BLaER1 (cell line): ENCODE results near the gene SDCCAG8.

Experiments used
- H3K27ac ChIP-seq: shearing (Covaris generic); formaldehyde crosslinking; 2 replicates; pipeline ENCODE4 v1.8.1; 2022
- H3K27me3 ChIP-seq: shearing (Covaris generic); formaldehyde crosslinking; 2 replicates; pipeline ENCODE4 v1.8.1; 2022
- H3K36me3 ChIP-seq: shearing (Covaris generic); formaldehyde crosslinking; 2 replicates; pipeline ENCODE4 v1.8.1; 2022
- H3K4me1 ChIP-seq: shearing (Covaris generic); formaldehyde crosslinking; 2 replicates; pipeline ENCODE4 v1.8.1; 2022
- H3K4me2 ChIP-seq: shearing (Covaris generic); formaldehyde crosslinking; 2 replicates; pipeline ENCODE4 v1.8.1; 2022
- H3K4me3 ChIP-seq: shearing (Covaris generic); formaldehyde crosslinking; 2 replicates; pipeline ENCODE4 v1.8.1; 2022
- H3K9ac ChIP-seq: shearing (Covaris generic); formaldehyde crosslinking; 2 replicates; pipeline ENCODE4 v1.8.1; 2022
- H3K9me3 ChIP-seq: shearing (Covaris generic); formaldehyde crosslinking; 2 replicates; pipeline ENCODE4 v1.8.1; 2022
- H4K20me1 ChIP-seq: shearing (Covaris generic); formaldehyde crosslinking; 2 replicates; pipeline ENCODE4 v1.8.1; 2022
- Cebpa-rat ChIP-seq: shearing (Covaris generic); IDR thresholded peaks from 2 replicates; pipeline ENCODE4 v1.8.1; 2022

Gene SDCCAG8

GRCh38 chr1:243471026-243471685, 215.3 kb downstream of the SDCCAG8 start:
- H3K4me2 ChIP-seq, result no peak overlapping the region
- no peaks in the 10 kb centered on the region for H3K36me3 ChIP-seq
- no peak for TF ChIP-seq Cebpa-rat
- H3K4me1 ChIP-seq, result peaks cover 25% of the 10 kb centered on the region
- no peaks in the 10 kb centered on the region for H4K20me1 ChIP-seq
- H3K27me3 ChIP-seq, result no peaks in the 10 kb centered on the region
- no peaks in the 10 kb centered on the region for H3K9me3 ChIP-seq
- no peak overlapping the region for H3K9ac ChIP-seq
- H3K27ac ChIP-seq, result no peak overlapping the region
- no peak overlapping the region for H3K4me3 ChIP-seq

GRCh38 chr1:243471754-243472745, 216.2 kb downstream of the SDCCAG8 start:
- Histone ChIP-seq H3K27me3 (no peaks in the 10 kb centered on the region), H3K4me1 (peaks cover 25% of the 10 kb centered on the region), H3K9ac (no peak overlapping the region), H4K20me1 (no peaks in the 10 kb centered on the region), H3K4me3 (no peak overlapping the region), H3K36me3 (no peaks in the 10 kb centered on the region), H3K4me2 (peak overlapping the region; percentile 1; the same call in 1 of the 2 replicates), H3K9me3 (no peaks in the 10 kb centered on the region), H3K27ac (no peak overlapping the region)
- TF ChIP-seq Cebpa-rat, result no peak

- TF ChIP-seq Cebpa-rat, result no peak
- Histone ChIP-seq H3K4me3 (peak overlapping the region; percentile 57), H3K9ac (peak overlapping the region; percentile 76), H3K36me3 (peaks cover 6% of the 10 kb centered on the region; the same call in 1 of the 2 replicates), H3K27me3 (no peaks in the 10 kb centered on the region), H3K4me2 (peak overlapping the region; percentile 82), H3K27ac (peak overlapping the region; percentile 67), H4K20me1 (no peaks in the 10 kb centered on the region), H3K4me1 (peaks cover 25% of the 10 kb centered on the region), H3K9me3 (no peaks in the 10 kb centered on the region)
These were observed 217.6 kb downstream of the SDCCAG8 start for GRCh38 chr1:243473227-243474135.

- Histone ChIP-seq H3K36me3 (peaks cover 6% of the 10 kb centered on the region; the same call in 1 of the 2 replicates), H3K9me3 (no peaks in the 10 kb centered on the region), H3K4me1 (peaks cover 25% of the 10 kb centered on the region), H3K4me2 (peak overlapping the region; percentile 82), H3K27ac (no peak overlapping the region), H3K27me3 (no peaks in the 10 kb centered on the region), H3K9ac (no peak overlapping the region), H3K4me3 (no peak overlapping the region), H4K20me1 (no peaks in the 10 kb centered on the region)
- TF ChIP-seq Cebpa-rat, result no peak
These were observed 218.5 kb downstream of the SDCCAG8 start for GRCh38 chr1:243474136-243474881.

GRCh38 chr1:243474906-243475305, 219.1 kb downstream of the SDCCAG8 start:
- Histone ChIP-seq H3K9ac (no peak overlapping the region), H3K36me3 (peaks cover 6% of the 10 kb centered on the region; the same call in 1 of the 2 replicates), H3K27ac (no peak overlapping the region), H3K4me1 (peaks cover 25% of the 10 kb centered on the region), H4K20me1 (no peaks in the 10 kb centered on the region), H3K9me3 (no peaks in the 10 kb centered on the region), H3K4me2 (no peak overlapping the region), H3K4me3 (no peak overlapping the region), H3K27me3 (no peaks in the 10 kb centered on the region)
- no peak for TF ChIP-seq Cebpa-rat

GRCh38 chr1:243475966-243476365, 220.1 kb downstream of the SDCCAG8 start:
- Histone ChIP-seq H3K4me1 (peaks cover 25% of the 10 kb centered on the region), H3K27me3 (no peaks in the 10 kb centered on the region), H3K27ac (no peak overlapping the region), H3K9ac (no peak overlapping the region), H3K36me3 (peaks cover 6% of the 10 kb centered on the region; the same call in 1 of the 2 replicates), H3K4me2 (no peak overlapping the region), H3K4me3 (no peak overlapping the region), H4K20me1 (no peaks in the 10 kb centered on the region), H3K9me3 (no peaks in the 10 kb centered on the region)
- TF ChIP-seq Cebpa-rat, result no peak

GRCh38 chr1:243477731-243478290, 222.0 kb downstream of the SDCCAG8 start:
- Histone ChIP-seq H3K36me3 (peaks cover 6% of the 10 kb centered on the region; the same call in 1 of the 2 replicates), H3K4me2 (no peak overlapping the region), H3K4me3 (no peak overlapping the region), H4K20me1 (0 out of 2 replicates have a peak, but pooled peaks cover 8% of the 10 kb centered on the region), H3K27me3 (peaks cover 17% of the 10 kb centered on the region), H3K27ac (no peak overlapping the region), H3K9me3 (no peaks in the 10 kb centered on the region), H3K4me1 (peaks cover 26% of the 10 kb centered on the region), H3K9ac (no peak overlapping the region)
- no peak for TF ChIP-seq Cebpa-rat

GRCh38 chr1:243481101-243481500, 225.3 kb downstream of the SDCCAG8 start:
- H3K4me3 ChIP-seq, result no peak overlapping the region
- no peaks in the 10 kb centered on the region for H3K9me3 ChIP-seq
- peaks cover 31% of the 10 kb centered on the region for H3K27me3 ChIP-seq
- peaks cover 6% of the 10 kb centered on the region; the same call in 1 of the 2 replicates for H3K36me3 ChIP-seq
- TF ChIP-seq Cebpa-rat, result no peak
- H3K4me1 ChIP-seq, result peaks cover 20% of the 10 kb centered on the region
- no peak overlapping the region for H3K4me2 ChIP-seq
- 0 out of 2 replicates have a peak, but pooled peaks cover 8% of the 10 kb centered on the region for H4K20me1 ChIP-seq
- H3K27ac ChIP-seq, result no peak overlapping the region
- no peak overlapping the region for H3K9ac ChIP-seq
